GM21576 (cell line): ENCODE results near the gene PHACTR1.
"Not testable (repeated sequence)": the region's sequence is repeated elsewhere in the genome, so short reads cannot be mapped to it uniquely, and the experiment has no call there.

Experiments used
- ATAC-seq: cut with Tn5 transposase; IDR thresholded peaks from one replicate; pipeline ENCODE4 v1.9.1; 2021; ENCODE audit warnings: mild to moderate bottlenecking, moderate library complexity; ENCODE audit not compliant: unreplicated experiment

Gene PHACTR1

DNA sequence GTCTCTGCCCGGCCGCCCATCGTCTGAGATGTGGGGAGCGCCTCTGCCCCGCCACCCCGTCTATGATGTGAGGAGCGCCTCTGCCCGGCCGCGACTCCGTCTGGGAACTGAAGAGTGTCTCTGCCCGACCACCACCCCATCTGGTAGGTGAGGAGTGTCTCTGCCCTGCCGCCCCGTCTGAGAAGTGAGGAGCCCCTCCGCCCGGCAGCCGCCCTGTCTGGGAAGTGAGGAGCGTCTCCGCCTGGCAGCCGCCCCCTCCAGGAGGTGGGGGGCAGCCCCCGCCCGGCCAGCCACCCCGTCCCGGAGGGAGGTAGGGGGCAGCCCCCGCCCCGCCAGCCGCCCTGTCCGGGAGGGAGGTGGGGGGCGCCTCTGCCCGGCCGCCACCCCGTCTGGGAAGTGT, 417.3 kb downstream of the PHACTR1 start:
- not testable (repeated sequence) for ATAC-seq

DNA sequence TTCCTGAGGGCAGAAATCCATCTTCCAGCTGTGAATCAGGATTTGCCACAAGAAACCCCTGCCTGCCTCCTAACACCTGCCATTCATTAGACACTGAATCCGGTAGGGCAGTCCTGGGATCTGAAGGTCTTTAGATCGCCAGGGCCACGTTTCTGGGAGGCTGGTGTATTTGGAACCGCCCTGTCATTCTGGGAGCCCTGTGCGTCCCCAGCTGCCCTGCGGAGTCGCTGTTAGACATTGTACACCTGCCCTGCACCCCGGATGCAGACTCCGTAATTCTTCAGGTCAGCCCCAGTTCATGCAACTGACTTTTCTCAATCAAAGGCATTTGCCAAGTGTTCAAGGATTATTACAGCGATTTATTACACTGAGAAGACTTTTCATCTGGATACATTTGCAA, 418.6 kb downstream of the PHACTR1 start:
- no peak for ATAC-seq

- ATAC-seq = no peak
These were observed 422.6 kb downstream of the PHACTR1 start for GRCh38 chr6:13139119-13139518.

GRCh38 chr6:13140980-13141379, 424.4 kb downstream of the PHACTR1 start:
- no peak for ATAC-seq

DNA sequence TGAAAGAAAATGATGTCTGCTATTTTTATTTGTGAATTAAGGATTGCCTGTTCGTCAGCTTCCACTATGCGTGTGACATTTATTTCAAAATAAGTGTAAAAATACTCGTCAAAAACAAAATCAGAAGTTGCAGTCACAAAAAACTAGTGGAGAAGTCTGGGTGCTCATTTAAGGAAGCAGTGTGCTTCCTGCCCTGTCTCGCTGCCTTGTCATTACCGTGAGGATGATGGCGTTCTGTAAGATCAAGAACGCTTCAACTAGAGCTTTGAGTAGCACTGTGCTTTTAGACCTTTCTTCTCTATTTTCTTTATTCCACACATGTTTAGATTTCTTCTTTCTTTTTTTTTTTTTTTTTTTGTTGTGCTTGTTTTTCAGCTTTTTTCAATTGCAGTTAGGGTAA, 424.8 kb downstream of the PHACTR1 start:
- ATAC-seq = no peak

GRCh38 chr6:13142611-13143010, 426.0 kb downstream of the PHACTR1 start:
- ATAC-seq = no peak

GRCh38 chr6:13146442-13146841, 429.9 kb downstream of the PHACTR1 start:
- ATAC-seq = no peak

- no peak for ATAC-seq
These were observed 430.8 kb downstream of the PHACTR1 start for GRCh38 chr6:13147376-13147775.

DNA sequence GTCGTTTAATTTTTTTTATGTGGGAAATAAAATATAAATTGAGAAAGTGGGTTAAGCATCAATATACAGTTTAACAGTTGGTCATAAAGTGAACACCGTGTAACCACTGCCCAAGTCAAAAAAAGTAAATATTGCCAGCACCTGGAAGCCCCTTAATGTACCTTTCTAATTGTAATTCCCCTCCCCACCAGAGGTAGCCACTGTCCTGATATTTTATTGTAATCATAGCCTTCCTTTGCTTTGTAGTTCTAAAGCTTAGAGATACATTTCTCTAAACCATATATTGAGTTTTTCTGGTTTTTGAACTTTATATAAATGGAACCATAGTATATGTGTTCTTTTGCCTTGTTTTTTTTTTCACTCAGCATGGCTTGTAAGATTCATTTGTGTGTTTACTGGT, 431.2 kb downstream of the PHACTR1 start:
- ATAC-seq = no peak

GRCh38 chr6:13152764-13153163, 436.2 kb downstream of the PHACTR1 start:
- ATAC-seq = no peak

DNA sequence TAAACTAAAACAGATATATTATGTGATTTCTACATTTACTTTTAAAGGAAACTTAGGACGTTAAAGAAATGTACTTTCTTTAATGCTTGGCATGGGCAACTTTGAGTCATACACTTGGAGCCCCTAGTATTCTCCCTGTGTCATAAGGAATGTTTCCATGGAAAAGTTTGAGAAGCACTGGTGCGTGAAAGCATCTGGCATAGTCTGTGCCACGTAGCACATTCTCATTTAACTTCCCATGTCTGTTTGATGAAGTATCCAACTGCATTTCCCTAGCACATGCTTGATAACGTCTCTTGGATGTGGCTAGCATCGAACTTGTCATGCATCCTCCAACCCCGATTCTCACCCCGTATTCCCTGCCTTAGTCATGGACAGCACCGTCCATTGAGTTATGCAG, 439.8 kb downstream of the PHACTR1 start:
- no peak for ATAC-seq

DNA sequence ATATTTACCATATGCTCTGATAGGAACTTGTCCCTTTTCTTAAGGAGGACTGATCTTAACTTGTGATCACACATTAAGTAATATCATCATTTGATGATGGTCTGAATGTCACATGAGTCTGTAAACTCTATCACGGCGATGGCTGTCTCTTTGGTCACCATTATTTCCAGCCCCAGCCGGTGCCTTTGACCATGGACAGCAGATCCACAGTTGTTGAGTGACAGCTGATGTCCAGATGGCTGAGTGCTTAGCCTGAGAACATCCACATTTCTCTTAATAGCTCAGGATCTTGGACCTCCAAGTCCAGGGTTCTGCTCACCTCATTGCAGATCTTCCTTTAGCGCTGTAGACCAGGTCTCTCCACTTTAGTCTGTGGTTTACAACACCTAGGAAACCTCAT, 440.7 kb downstream of the PHACTR1 start:
- ATAC-seq = no peak

- no peak for ATAC-seq
These were observed 442.7 kb downstream of the PHACTR1 start for GRCh38 chr6:13159300-13159699.

DNA sequence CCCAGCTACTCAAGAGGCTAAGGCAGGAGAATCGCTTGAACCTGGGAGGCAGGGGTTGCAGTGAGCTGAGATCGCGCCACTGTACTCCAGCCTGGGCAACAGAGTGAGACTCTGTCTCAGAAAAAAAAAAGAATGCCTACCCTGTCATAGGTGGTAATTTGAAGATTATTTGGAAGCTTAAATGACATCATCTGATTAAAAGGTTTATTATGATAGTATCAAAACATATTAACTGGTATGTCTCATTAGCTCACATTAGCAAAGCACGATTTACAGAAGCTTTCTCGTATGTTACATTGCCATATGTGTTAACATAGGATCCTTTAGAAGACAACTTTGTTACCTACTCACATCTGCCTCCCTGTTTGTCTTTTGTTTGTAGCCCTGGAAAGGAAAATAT, 443.3 kb downstream of the PHACTR1 start:
- ATAC-seq = not testable (repeated sequence)

- no peak for ATAC-seq
These were observed 446.8 kb downstream of the PHACTR1 start for GRCh38 chr6:13163161-13163944.

DNA sequence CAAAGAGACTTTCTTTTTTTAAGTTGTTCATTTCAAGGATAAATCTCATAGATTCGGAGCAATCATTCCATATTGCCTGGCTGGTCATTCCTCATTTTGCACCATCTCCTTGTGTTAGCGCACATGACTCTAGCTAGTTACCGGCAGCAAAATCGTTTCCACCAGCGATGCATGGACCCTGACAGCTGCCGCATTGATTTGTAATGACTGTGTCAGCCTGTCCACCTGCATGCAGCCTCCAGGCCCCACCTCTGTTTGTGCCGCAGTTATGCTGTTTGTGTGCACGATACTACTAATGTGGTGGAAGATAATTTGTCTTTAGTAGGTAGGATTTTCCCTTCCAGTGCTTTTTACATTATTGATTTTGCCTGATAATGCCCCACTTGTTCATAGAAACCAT, 447.7 kb downstream of the PHACTR1 start:
- ATAC-seq = no peak

- no peak for ATAC-seq
These were observed 449.1 kb downstream of the PHACTR1 start for GRCh38 chr6:13165502-13166172.

- ATAC-seq = no peak
These were observed 449.7 kb downstream of the PHACTR1 start for GRCh38 chr6:13166269-13166668.

- no peak for ATAC-seq
These were observed 450.3 kb downstream of the PHACTR1 start for GRCh38 chr6:13166916-13167315.

- no peak for ATAC-seq
These were observed 455.7 kb downstream of the PHACTR1 start for GRCh38 chr6:13172291-13172690.

GRCh38 chr6:13175087-13175486, 458.5 kb downstream of the PHACTR1 start:
- no peak for ATAC-seq

DNA sequence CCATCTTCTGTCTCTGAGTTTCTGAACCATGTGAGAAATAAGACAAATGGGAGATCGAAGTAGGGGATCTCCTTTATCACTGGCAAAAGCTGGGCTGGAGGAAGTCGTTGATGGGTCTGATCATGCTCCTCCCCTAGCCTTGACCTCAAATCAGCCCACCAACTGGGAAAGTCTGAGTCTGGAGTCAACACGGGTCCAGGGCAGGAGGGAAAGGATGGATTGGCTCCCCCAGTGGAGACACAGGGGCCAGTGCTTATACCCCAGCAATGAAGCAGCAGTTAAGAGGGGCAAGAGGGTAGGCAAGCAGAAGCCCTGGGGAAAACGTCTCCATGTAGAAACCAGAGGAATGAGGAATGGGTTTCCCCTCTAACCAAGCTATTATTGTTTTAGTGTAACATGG, 459.2 kb downstream of the PHACTR1 start:
- ATAC-seq = no peak

DNA sequence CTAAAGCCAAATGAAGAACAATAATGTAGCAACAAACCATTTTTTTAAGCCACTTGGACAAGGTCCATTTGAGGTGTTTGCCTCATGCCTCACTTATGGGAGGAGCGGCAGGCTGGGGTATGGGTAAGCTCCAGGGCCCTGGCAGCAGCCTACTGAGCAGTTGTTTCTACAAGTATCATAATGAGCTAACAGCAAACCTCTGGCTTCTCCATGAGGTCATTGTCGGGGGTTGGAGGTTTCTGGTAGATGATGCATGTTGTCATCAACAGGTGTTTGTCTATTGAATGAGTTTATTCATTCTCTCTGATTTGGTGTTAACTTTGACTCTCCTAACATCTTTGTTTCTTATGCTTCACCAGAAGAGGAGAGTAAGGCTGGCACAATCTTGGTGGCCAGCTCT, 461.1 kb downstream of the PHACTR1 start:
- ATAC-seq = no peak
